AG09309 (cell line): ENCODE results near the gene PTER.

Experiments
- DNase-seq: peaks from one replicate; pipeline ENCODE4 v3.0.0-alpha.2; 2010; ENCODE audit warnings: low read depth
- H3K4me3 ChIP-seq: 2 replicates; pipeline ENCODE4 v1.5.1; 2011; ENCODE audit warnings: mild to moderate bottlenecking, low read depth, low read length, moderate library complexity; ENCODE audit not compliant: control insufficient read depth
- CTCF ChIP-seq: IDR thresholded peaks from 2 replicates; pipeline ENCODE4 v1.5.1; 2011; ENCODE audit warnings: mild to moderate bottlenecking, low read depth, low read length, inconsistent platforms; ENCODE audit not compliant: insufficient read depth, control insufficient read depth; ENCODE audit errors: missing control alignments

The PTER gene

DNA sequence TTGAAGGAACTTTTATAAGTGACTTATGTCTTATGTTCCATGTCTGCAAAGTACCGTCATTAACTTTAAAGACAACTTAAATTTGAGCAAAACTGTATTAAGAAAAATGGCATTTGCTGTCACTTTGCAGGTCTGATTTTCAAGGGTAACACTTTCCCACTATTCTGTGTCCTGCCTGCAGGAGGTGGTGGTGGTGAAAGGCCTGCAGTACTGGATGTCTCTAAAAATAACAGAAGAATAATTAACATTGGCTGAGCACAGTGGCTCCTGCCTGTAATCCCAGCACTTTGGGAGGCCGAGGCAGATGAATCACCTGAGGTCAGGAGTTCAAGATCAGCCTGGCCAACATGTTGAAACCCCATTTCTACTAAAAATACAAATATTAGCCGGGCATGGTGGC is 13.2 kb upstream of the PTER start:
- H3K4me3 ChIP-seq, result no peak overlapping the region
- DNase-seq, result no peak
- TF ChIP-seq CTCF, result no peak

GRCh38 chr10:16425449-16425848 is 11.4 kb upstream of the PTER start:
- TF ChIP-seq CTCF, result no peak
- no peak overlapping the region for H3K4me3 ChIP-seq
- DNase-seq, result no peak

DNA sequence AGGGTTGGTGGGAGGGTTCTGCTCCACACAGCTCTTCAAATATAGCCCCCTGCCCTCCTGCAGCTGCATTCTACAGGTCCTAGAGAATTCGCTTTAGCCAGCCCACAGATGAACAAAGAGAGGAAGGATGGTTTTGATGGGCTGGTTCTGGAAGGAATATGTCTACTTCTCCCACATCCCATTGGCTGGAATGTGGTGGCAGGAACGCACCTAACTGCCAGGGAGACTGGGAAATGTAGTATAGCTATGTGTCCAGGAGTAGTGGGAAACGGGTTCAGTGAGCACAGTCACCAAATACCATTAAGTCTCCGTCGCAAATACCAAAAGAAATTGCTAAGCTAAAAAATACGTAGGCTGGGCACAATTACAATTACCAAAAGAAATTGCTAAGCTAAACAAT is 7.3 kb upstream of the PTER start:
- H3K4me3 ChIP-seq, result no peak overlapping the region
- no peak for DNase-seq
- no peak for TF ChIP-seq CTCF

DNA sequence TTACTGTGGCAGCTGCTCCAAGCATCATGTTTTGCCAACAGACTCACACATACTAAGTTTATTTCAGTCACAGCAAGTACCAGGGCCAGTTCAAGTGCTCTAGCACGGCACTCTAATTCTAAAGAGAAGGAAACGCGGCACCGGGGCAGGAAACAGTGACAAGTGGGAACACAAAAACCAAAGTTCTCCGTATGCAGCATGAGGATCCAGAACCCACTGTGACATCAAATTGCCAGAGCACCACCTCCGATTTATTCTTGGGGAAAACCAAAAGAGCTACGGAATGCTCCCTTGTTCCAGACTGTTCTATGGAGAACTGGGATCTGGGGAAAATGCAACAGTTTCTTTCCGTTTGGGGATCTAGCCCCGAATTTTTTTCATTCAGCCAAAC is 448 bp upstream of the PTER start:
- peak overlapping the region; percentile 56 for H3K4me3 ChIP-seq
- no peak for TF ChIP-seq CTCF
- no peak for DNase-seq

DNA sequence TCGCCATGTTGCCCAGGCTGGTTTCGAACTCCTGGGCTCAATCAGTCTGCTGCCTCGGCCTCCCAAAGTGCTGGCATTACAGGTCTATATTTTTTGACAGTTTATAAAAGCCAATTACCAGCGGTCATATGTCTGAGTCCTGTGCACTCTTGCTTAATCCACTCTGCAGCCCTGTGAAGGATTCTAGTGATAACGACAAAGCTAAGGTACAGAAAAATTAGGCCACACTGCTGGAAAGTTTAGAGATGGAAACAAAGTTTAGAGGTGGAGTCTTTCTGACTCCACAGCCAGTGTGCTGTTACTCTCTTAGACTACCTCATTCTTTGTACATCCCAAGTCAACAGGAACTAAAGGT is 707 bp downstream of the PTER start:
- no peak for DNase-seq
- no peak for TF ChIP-seq CTCF
- peak overlapping the region; percentile 56 for H3K4me3 ChIP-seq

DNA sequence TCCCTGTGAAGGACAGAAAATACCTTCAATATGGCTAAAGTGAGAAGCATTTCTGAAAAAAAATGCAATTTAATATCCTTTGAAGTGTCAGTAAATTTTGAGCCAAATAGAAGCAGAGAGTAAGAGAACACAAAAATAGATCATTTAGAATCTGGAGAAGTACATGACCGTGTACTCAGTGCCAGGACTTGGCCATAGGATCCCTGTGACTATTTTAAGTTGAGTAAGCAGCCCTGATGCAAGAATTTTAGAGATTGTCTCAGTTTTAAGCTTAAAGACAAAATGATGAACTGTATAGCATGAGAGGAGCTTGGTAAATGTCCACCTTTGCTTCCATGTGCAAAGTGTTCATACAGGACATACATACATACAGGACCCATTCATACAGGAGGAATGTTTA is 2.5 kb downstream of the PTER start:
- no peak overlapping the region for H3K4me3 ChIP-seq
- DNase-seq, result peak; percentile 18
- no peak for TF ChIP-seq CTCF
